Tibial artery (tissue), 4 donors: ENCODE data around the gene SLC24A4.
"Not testable (repeated sequence)": the region's sequence is repeated elsewhere in the genome, so short reads cannot be mapped to it uniquely, and the experiment has no call there.

Experiments used
- DNase-seq, 2 donors: peaks; one replicate each; pipeline ENCODE4 v3.0.0-alpha.2; 2019
- H3K27ac ChIP-seq, 2 donors: fragments of 200-600 bp; sonication (generic) in 1 of 2; 1 replicate in 1 of 2; 2 replicates in 1 of 2; pipeline ENCODE4 v1.5.1; 2018 to 2019; ENCODE audit warnings: mild to moderate bottlenecking in 1 of 2
- H3K27me3 ChIP-seq, 2 donors: fragments of 200-600 bp; sonication (generic) in 1 of 2; one replicate each; pipeline versions ENCODE4 v1.5.1 to v1.6.0; 2016 to 2019
- H3K36me3 ChIP-seq, 3 donors: fragments of 200-600 bp; sonication (generic) in 2 of 3; one replicate each; pipeline ENCODE4 v1.5.1; 2016 to 2019; ENCODE audit warnings: mild to moderate bottlenecking in 2 of 3
- H3K4me1 ChIP-seq, 4 donors: fragments of 200-600 bp; sonication (generic) in 2 of 4; 1 replicate in 3 of 4; 2 replicates in 1 of 4; pipeline ENCODE4 v1.5.1; 2016 to 2019
- H3K4me3 ChIP-seq, 2 donors: fragments of 200-600 bp; sonication (generic) in 1 of 2; 1 replicate in 1 of 2; 2 replicates in 1 of 2; pipeline ENCODE4 v1.5.1; 2018 to 2019; ENCODE audit warnings: mild to moderate bottlenecking in 2 of 2
- H3K9me3 ChIP-seq, 3 donors: fragments of 200-600 bp; sonication (generic) in 1 of 3; one replicate each; pipeline ENCODE4 v1.5.1; 2016 to 2019
- CTCF ChIP-seq, 2 experiments: fragments of 200-600 bp in 1 of 2; fragments of 450-650 bp in 1 of 2; IDR thresholded peaks; one replicate each; pipeline ENCODE4 v1.5.1; 2017 to 2019; ENCODE audit warnings: antibody characterized with exemption in 2 of 2, mild to moderate bottlenecking in 1 of 2, moderate library complexity in 1 of 2
- intact Hi-C: fragments of 100-400 bp; cut with DNase I; formaldehyde crosslinking; loops from one replicate; pipeline ENCODE4 v1.15.0; 2023; ENCODE audit warnings: low total_unique reads

SLC24A4 gene

GRCh38 chr14:92534932-92535643, 212.1 kb downstream of the SLC24A4 start:
- peaks cover 0 to 35% (median 16%) of the 10 kb centered on the region in 4 donors for H3K4me1 ChIP-seq
- no peaks in the 10 kb centered on the region for H3K9me3 ChIP-seq
- H3K4me3 ChIP-seq = no peak overlapping the region
- no peak for DNase-seq
- H3K27me3 ChIP-seq = no peaks in the 10 kb centered on the region
- H3K36me3 ChIP-seq = no peaks in the 10 kb centered on the region
- no peak overlapping the region for H3K27ac ChIP-seq
- no peak for TF ChIP-seq CTCF (IDR thresholded peaks at IDR 0.05)
- intact Hi-C loops = no loop called here

- H3K9me3 ChIP-seq, H3K27ac ChIP-seq, DNase-seq, intact Hi-C loops, H3K36me3 ChIP-seq, H3K27me3 ChIP-seq, H3K4me3 ChIP-seq: not testable (repeated sequence)
- H3K4me1 ChIP-seq = peaks cover 0 to 45% (median 23%) of the 10 kb centered on the region in 4 donors
Measured at GRCh38 chr14:92536231-92536630, 213.3 kb downstream of the SLC24A4 start.

- H3K4me3 ChIP-seq = no peak overlapping the region
- no peaks in the 10 kb centered on the region for H3K36me3 ChIP-seq
- TF ChIP-seq CTCF (IDR thresholded peaks at IDR 0.05) = no peak
- DNase-seq = no peak
- peak overlapping the region; percentile 87 to 91 for H3K27ac ChIP-seq
- intact Hi-C loops = no loop called here
- H3K4me1 ChIP-seq = peaks cover 0 to 31% (median 23%) of the 10 kb centered on the region in 4 donors
- no peaks in the 10 kb centered on the region for H3K27me3 ChIP-seq
- H3K9me3 ChIP-seq = no peaks in the 10 kb centered on the region
Measured at GRCh38 chr14:92538412-92538985, 215.5 kb downstream of the SLC24A4 start.

- no peak for TF ChIP-seq CTCF (IDR thresholded peaks at IDR 0.05)
- no peaks in the 10 kb centered on the region for H3K9me3 ChIP-seq
- no peaks in the 10 kb centered on the region for H3K36me3 ChIP-seq
- H3K4me1 ChIP-seq = peaks cover 0 to 31% (median 23%) of the 10 kb centered on the region in 4 donors
- no peak for DNase-seq
- no peak overlapping the region for H3K4me3 ChIP-seq
- H3K27me3 ChIP-seq = no peaks in the 10 kb centered on the region
- peak overlapping the region; percentile 87 to 91 for H3K27ac ChIP-seq
- intact Hi-C loops = no loop called here
Measured at GRCh38 chr14:92539419-92539818, 216.5 kb downstream of the SLC24A4 start.

GRCh38 chr14:92539875-92540274, 216.9 kb downstream of the SLC24A4 start:
- Histone ChIP-seq H3K4me1 (peaks cover 0 to 31% (median 23%) of the 10 kb centered on the region in 4 donors), H3K4me3 (no peak overlapping the region), H3K36me3 (no peaks in the 10 kb centered on the region), H3K27ac (peak overlapping the region; percentile 87 to 91), H3K27me3 (no peaks in the 10 kb centered on the region), H3K9me3 (no peaks in the 10 kb centered on the region)
- TF ChIP-seq CTCF (IDR thresholded peaks at IDR 0.05) = no peak
- intact Hi-C loops = no loop called here
- peak in 1 of 2 donors; percentile 68 for DNase-seq

GRCh38 chr14:92540472-92541048, 217.6 kb downstream of the SLC24A4 start:
- no peak for TF ChIP-seq CTCF (IDR thresholded peaks at IDR 0.05)
- Histone ChIP-seq H3K36me3 (no peaks in the 10 kb centered on the region), H3K4me3 (no peak overlapping the region), H3K9me3 (no peaks in the 10 kb centered on the region), H3K4me1 (peaks cover 0 to 31% (median 23%) of the 10 kb centered on the region in 4 donors), H3K27me3 (no peaks in the 10 kb centered on the region), H3K27ac (peak overlapping the region; percentile 87 to 91)
- DNase-seq = peak; percentile 96 to 97
- intact Hi-C loops = no loop called here
